ENCODE measurements around the gene VMO1.
A peak's percentile ranks its signal among the peaks of the same experiment; 100 is the strongest.
"Not testable (repeated sequence)": the region's sequence is repeated elsewhere in the genome, so short reads cannot be mapped to it uniquely, and the experiment has no call there.

The VMO1 gene

DNA sequence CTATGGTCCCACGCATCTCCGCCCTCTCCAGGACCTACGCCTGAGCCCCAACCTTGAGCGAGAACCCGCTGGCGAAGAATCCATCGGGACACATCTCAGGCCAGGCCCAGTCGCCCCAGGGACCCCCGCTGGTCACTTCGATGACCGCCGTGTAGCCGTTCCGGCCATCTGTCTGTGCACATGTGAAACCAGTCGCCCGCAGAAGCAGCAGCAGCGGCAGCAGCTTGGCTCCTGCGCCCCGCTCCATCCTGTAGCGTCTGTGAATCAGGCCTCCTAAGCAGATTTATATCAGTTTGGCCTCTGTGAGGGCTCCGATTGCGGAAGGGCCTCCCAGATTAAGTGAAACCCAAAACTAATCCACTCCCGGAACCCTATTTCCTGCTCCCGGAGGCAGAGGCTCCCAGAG, at the start of gene VMO1:
Gene VMO1 (minus strand): TSS at position 259 of the 406 bp plus-strand sequence. CDS start 12 bp downstream, at position 247.
- no peak for DNase-seq (ENCODE audit: low read depth)

GRCh38 chr17:4834681-4835020, 48.5 kb upstream of the VMO1 start:
- no peak for DNase-seq (ENCODE audit: low read depth)

- no peak for DNase-seq (ENCODE audit: low read depth)
Measured at GRCh38 chr17:4833941-4834680, 47.9 kb upstream of the VMO1 start.

GRCh38 chr17:4833178-4833940, 47.2 kb upstream of the VMO1 start, which contains the start of gene MINK1:
Gene MINK1 (plus strand): TSS chr17:4833340. CDS start chr17:4833584, 244 bp downstream.
- DNase-seq (ENCODE audit: low read depth), result peak; percentile 69

DNA sequence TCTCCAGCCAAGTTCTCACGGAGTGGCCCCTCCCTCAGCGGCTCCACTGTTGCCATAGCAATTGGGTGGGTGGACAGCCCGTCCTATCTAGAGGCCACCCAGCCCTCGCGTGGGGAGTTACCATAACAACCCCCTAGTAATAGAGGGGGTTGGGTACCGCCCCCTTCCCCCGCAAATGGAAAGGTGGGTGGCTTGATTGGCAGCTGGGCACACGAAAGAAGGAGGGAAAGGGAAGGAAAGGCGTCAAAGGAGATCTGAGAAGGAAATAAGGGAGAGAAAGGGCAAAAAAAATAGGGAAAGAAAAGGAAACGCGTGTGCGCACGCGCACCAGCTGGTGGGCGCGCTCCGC, 46.6 kb upstream of the VMO1 start:
- not testable (repeated sequence) for DNase-seq (ENCODE audit: low read depth)

DNA sequence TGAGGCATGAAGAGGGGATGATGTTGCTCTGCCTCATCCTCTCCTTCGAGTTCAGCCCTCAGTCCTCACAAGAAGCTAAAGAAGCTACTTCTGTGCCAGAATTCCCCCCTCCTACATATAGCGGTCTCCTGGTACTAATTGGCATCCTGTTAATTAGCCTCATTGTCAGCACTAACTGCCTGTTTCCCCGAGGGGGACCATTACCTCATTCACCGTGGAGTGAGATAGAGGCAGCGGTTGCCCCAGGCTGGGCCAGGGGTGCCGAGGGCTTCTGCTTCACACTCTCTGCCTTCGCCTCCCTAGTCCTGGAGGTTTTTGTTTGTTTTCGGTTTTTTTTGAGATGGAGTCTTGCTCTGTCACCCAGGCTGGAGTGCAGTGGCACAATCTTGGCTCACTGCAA, 41.2 kb upstream of the VMO1 start:
- DNase-seq (ENCODE audit: low read depth), result no peak

- no peak for DNase-seq (ENCODE audit: low read depth)
Measured at GRCh38 chr17:4823373-4824089, 37.4 kb upstream of the VMO1 start.

DNA sequence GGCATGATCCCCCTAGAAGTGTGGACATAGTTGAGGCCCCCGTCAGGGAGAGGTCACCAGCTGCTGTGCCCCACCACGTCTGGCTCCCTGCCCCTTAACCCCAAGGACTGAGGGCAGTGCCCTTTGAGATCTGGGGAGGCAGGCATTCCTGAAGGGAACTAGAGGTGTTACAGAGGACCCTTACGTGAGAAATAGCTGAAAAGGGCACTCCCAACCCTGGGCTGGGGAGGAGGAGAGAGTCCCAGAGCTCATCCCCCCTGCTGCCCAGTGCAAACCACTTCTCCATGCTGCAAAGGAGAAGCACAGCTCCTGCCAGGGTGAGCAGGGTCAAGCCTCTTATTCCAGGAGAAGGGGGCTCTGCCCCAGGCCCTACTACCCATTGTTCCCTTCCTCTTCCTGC, 36.7 kb upstream of the VMO1 start:
- DNase-seq (ENCODE audit: low read depth), result no peak

DNA sequence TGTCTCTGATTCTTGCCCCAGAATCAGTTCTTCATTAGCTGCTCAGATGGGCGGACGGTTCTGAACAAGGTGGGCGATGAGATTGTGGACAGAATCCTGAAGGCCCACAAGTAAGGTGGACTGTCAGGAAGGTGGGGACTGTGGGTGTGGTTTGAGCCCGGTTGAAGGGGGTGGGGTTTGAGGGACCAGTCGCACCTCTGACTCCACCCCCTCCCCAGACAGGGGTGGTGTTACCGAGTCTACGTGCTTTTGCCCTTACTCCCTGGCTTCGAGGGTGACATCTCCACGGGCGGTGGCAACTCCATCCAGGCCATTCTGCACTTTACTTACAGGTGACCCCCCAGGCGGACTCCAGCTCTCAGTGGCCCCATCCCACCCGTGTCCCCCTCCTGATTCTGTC, 32.1 kb upstream of the VMO1 start:
- DNase-seq (ENCODE audit: low read depth), result no peak

DNA sequence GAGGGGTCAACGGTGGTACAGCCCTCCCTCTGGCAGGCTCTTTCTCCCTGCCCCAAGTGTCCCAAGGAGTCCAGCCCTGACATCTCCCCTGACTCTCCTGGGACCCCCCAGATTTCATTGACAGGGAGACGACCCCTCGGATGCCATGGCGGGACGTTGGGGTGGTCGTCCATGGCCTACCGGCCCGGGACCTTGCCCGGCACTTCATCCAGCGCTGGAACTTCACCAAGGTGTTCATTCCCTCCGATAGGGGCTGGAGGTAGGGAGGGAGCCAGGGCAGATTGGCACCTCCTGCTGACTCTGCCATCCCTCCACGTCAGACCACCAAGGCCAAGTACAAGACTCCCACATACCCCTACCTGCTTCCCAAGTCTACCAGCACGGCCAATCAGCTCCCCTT, 30.7 kb upstream of the VMO1 start:
- no peak for DNase-seq (ENCODE audit: low read depth)

DNA sequence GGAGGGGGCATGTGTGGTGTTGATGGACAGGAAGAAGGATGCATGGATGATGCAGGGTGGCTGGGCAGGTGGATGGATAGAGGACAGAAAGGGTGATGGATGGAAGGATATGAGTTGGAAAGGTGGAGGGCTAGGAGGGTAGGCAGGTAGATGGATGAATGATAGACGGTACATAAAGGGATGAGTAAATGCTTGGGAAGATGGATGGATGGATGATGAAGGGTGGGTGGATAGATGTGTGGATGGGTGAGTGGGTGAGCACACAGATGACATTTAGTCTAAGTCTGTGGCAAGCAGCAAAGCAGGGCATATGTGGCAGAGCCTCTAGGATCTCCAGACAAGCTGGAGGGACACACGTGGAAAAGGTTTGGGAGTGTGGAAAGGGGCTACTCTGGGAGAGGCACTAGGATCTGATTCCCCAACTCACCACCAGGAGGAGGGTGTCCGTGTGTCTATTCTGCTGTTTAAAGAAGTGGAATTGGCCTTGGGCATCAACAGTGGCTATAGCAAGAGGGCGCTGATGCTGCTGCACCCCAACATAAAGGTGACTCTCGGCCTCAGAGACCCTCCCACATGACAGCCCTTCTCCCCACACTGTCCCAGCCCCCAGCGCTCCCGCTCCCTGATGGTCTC, 29.0 kb upstream of the VMO1 start:
- no peak for DNase-seq (ENCODE audit: low read depth)

- no peak for DNase-seq (ENCODE audit: low read depth)
Measured at GRCh38 chr17:4812690-4813089, 26.5 kb upstream of the VMO1 start.

DNA sequence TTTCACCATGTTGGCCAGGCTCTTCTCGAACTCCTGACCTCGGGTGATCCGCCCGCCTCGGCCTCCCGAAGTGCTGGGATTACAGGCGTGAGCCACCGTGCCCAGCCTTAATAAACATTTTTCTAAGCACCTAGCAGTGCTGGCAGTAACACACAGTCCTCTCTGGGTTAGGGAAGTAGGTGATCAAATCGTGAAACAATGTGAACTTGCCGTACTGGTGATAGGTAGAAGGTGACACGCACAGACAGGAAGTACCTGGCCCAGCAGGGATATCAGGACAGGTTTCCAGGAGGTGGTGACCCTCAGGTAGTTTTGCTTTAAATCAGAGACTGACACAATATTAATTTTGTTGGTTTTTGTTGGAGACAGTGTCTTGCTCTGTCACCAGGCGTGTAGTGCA, 25.3 kb upstream of the VMO1 start:
- no peak for DNase-seq (ENCODE audit: low read depth)

GRCh38 chr17:4810696-4811290, 24.6 kb upstream of the VMO1 start:
- DNase-seq (ENCODE audit: low read depth), result no peak

GRCh38 chr17:4808378-4808767, 22.2 kb upstream of the VMO1 start:
- DNase-seq (ENCODE audit: low read depth), result no peak

GRCh38 chr17:4807605-4808377, 21.6 kb upstream of the VMO1 start:
- DNase-seq (ENCODE audit: low read depth), result no peak

GRCh38 chr17:4806777-4807604, 20.8 kb upstream of the VMO1 start, which contains the start of gene PLD2:
Gene PLD2 (plus strand): TSS chr17:4807152. CDS start chr17:4807773, 621 bp downstream.
- DNase-seq (ENCODE audit: low read depth), result peak; percentile 73

DNA sequence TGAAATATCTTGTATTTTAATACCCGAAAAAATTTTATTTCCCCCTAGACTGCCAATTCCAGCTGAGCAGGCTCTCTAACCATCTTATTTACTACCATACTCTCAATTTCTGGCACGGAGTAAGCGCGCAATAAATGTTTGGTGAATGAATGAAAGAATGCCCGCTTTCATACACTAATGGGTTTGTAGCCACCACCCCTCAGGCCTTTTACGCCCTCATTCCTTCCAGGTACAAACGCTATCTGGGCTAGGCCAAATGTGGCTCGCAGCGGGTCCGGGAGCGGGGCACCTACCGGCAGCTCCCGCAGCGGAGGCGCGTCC, 20.3 kb upstream of the VMO1 start:
- no peak for DNase-seq (ENCODE audit: low read depth)

DNA sequence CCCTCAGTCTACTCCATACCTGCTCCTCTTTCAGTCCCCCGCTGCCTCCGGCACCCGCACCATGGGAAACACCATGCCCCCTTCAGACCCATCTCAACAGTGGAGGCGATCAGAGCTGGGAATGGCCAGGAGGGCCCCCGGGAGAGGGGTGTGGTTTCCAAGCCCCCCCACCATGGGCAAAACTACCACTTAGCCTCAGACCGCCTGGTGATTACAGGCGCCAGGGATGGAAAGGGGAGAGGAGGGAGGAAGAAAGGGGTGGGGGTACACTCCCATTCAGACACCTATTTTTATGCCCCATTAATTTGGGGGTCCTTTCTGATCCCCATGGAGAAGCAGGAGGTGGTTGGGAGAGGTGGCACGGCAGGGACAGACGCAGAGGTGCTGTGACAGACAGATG, 16.1 kb upstream of the VMO1 start, which contains the start of gene C17orf114:
Gene C17orf114 (minus strand): TSS at position 101 of the 400 bp plus-strand sequence.
- DNase-seq (ENCODE audit: low read depth), result no peak

GRCh38 chr17:4800462-4801196, 14.5 kb upstream of the VMO1 start:
- DNase-seq (ENCODE audit: low read depth), result no peak
